Keratinocyte (primary cell): ENCODE measurements around the gene EXOC6B. TPM values are rescaled to one million over a fixed set of nuclear protein-coding genes. Genes with fewer than 3 reads are reported as not detected.

Source experiments
- DNase-seq: peaks from one replicate; pipeline ENCODE4 v3.0.0-alpha.2; 2011; ENCODE audit warnings: low read depth, missing footprints, low spot score
- FAIRE-seq: peaks from 2 replicates; lab custom pipeline; 2011; peaks lifted over from hg19 to GRCh38; lab: Jason Lieb, UNC
- H2AFZ ChIP-seq: 2 replicates; pipeline ENCODE4 v1.6.0; 2012; ENCODE audit warnings: low read length, control low read depth, inconsistent platforms; ENCODE audit not compliant: control insufficient read depth
- H3K27ac ChIP-seq: 2 replicates; pipeline ENCODE4 v1.5.1; 2011; ENCODE audit warnings: low read length; ENCODE audit not compliant: control insufficient read depth, insufficient read depth
- H3K27me3 ChIP-seq: 3 replicates; pipeline ENCODE4 v1.6.0; 2011; ENCODE audit warnings: low read length; ENCODE audit not compliant: control insufficient read depth, insufficient read depth; ENCODE audit errors: extremely low read depth
- H3K36me3 ChIP-seq, 2 experiments: 2 replicates in 1 of 2; 3 replicates in 1 of 2; pipeline ENCODE4 v1.5.1; 2011; ENCODE audit warnings: low read length in 2 of 2, mild to moderate bottlenecking in 1 of 2; ENCODE audit not compliant: control insufficient read depth in 2 of 2, insufficient read depth in 2 of 2; ENCODE audit errors: extremely low read depth in 1 of 2
- H3K4me1 ChIP-seq: 3 replicates; pipeline ENCODE4 v1.5.1; 2011; ENCODE audit warnings: low read length; ENCODE audit not compliant: control insufficient read depth, insufficient read depth; ENCODE audit errors: extremely low read depth
- H3K4me2 ChIP-seq: 3 replicates; pipeline ENCODE4 v1.6.0; 2011; ENCODE audit warnings: low read depth, low read length; ENCODE audit not compliant: control insufficient read depth, insufficient read depth; ENCODE audit errors: extremely low read depth
- H3K4me3 ChIP-seq, 3 experiments: fragments of 200-600 bp in 1 of 3; sonication (generic) in 1 of 3; 2 replicates in 2 of 3; 3 replicates in 1 of 3; pipeline ENCODE4 v1.5.1; 2011 to 2016; ENCODE audit warnings: low read length in 3 of 3, mild to moderate bottlenecking in 3 of 3, control low read depth in 2 of 3, inconsistent platforms in 1 of 3, low read depth in 1 of 3, mixed read lengths in 1 of 3, mixed run types in 1 of 3, moderate library complexity in 1 of 3; ENCODE audit not compliant: control insufficient read depth in 2 of 3, insufficient read depth in 2 of 3; ENCODE audit errors: extremely low read depth in 1 of 3
- H3K79me2 ChIP-seq: 2 replicates; pipeline ENCODE4 v1.6.0; 2012; ENCODE audit warnings: low read length; ENCODE audit not compliant: control insufficient read depth, insufficient read depth
- H3K9ac ChIP-seq: 3 replicates; pipeline ENCODE4 v1.6.0; 2011; ENCODE audit warnings: low read length; ENCODE audit not compliant: control insufficient read depth, insufficient read depth; ENCODE audit errors: extremely low read depth
- H3K9me1 ChIP-seq: 3 replicates; pipeline ENCODE4 v1.6.0; 2011; ENCODE audit warnings: low read length; ENCODE audit not compliant: control insufficient read depth, insufficient read depth; ENCODE audit errors: extremely low read depth
- H3K9me3 ChIP-seq: 2 replicates; pipeline ENCODE4 v1.5.1; 2012; ENCODE audit warnings: low read depth, low read length; ENCODE audit not compliant: control insufficient read depth
- H4K20me1 ChIP-seq: 3 replicates; pipeline ENCODE4 v1.6.0; 2011; ENCODE audit warnings: low read length; ENCODE audit not compliant: control insufficient read depth, insufficient read depth; ENCODE audit errors: extremely low read depth
- EZH2 ChIP-seq: IDR thresholded peaks from one replicate; pipeline ENCODE4 v1.6.1; 2012; ENCODE audit warnings: inconsistent platforms, mild to moderate bottlenecking, low read length, moderate library complexity
- dilution Hi-C: fragments of 300-500 bp; cut with MboI; formaldehyde crosslinking; loops from one replicate; pipeline ENCODE4 v1.7.0; 2020; ENCODE audit warnings: low sequenced_read_pairs; ENCODE audit not compliant: extremely low pct_ligation_motif_present
- polyA plus RNA-seq, 5 experiments: library from polyadenylated mRNA; depleted of rRNA in 3 of 5; stranded (reverse) in 3 of 5; stranded (forward) in 1 of 5; unstranded in 1 of 5; fragments of >200 nt; gene quantifications; 1 replicate in 1 of 5; 2 replicates in 3 of 5; 3 replicates in 1 of 5; pipeline versions ENCODE4 v1.2.1 to v1.2.3, GENCODE V29; 2011 to 2012; ENCODE audit warnings: missing spikeins in 2 of 5, low read depth in 1 of 5, low replicate concordance in 1 of 5
- TF ChIP-seq, protein P1 (sequence below), 3 experiments: IDR thresholded peaks in 1 of 3; conservative IDR thresholded peaks in 1 of 3; optimal IDR thresholded peaks in 1 of 3; 2 replicates in 2 of 3; 3 replicates in 1 of 3; pipeline versions ENCODE3 to v1.5.1; 2011; ENCODE audit warnings: low read length in 3 of 3, mild to moderate bottlenecking in 3 of 3, moderate library complexity in 2 of 3, control low read depth in 1 of 3, inconsistent platforms in 1 of 3; ENCODE audit not compliant: insufficient read depth in 2 of 3; ENCODE audit errors: extremely low read depth in 1 of 3

EXOC6B gene
- polyA plus RNA-seq, 1 donor (not counting 4 experiments of a cell fraction or from before 2014, with no cell fraction given), result 37.3 TPM

DNA sequence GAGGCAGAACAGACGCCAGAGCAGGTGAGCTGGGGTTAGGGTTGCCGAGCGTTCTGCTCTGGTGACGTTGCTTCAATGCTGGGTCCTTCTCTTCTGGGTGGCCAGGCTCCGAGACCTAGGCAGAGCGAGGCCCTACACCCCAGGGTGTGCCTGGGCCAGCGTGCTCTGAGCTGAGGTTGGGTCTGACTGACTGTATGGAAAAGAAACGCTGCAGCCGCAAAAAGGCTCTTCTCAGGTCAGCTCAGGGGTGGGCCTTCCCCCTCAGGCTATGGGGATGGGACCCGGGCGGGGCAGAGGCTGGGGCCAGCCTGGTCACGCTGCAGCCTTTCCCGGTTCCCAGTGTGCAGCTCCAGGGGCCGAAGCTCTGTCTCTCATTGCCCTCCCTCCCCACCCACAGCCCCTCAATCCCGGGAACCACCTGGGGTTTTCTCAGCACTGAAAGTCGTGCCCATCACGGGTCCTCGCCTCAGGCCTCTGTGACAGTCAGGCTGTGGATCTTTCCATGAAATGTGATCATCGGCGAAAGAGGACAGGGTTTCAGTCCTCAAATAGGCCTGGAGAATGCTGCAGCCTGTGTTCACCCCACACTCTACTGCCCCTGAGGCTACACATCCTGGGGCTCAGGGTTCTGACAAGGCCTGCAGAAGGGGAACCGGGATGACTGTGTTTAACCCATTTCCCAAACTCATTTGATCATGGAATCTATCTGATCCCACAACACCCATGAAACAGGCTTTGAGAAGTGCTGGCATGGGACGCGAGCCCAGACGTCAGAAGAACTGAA, 697.6 kb downstream of the EXOC6B start:
- Histone ChIP-seq H3K9me3 (no peaks in the 10 kb centered on the region), H4K20me1 (no peaks in the 10 kb centered on the region), H3K79me2 (no peaks in the 10 kb centered on the region), H3K36me3 (no peaks in the 10 kb centered on the region), H3K27me3 (no peaks in the 10 kb centered on the region), H3K4me3 (no peak overlapping the region), H3K27ac (no peak overlapping the region), H3K9me1 (no peaks in the 10 kb centered on the region), H3K9ac (no peak overlapping the region), H3K4me1 (peaks cover 12% of the 10 kb centered on the region), H3K4me2 (no peak overlapping the region), H2AFZ (no peak overlapping the region)
- FAIRE-seq, result no peak
- DNase-seq, result no peak
- TF ChIP-seq, protein P1, sequence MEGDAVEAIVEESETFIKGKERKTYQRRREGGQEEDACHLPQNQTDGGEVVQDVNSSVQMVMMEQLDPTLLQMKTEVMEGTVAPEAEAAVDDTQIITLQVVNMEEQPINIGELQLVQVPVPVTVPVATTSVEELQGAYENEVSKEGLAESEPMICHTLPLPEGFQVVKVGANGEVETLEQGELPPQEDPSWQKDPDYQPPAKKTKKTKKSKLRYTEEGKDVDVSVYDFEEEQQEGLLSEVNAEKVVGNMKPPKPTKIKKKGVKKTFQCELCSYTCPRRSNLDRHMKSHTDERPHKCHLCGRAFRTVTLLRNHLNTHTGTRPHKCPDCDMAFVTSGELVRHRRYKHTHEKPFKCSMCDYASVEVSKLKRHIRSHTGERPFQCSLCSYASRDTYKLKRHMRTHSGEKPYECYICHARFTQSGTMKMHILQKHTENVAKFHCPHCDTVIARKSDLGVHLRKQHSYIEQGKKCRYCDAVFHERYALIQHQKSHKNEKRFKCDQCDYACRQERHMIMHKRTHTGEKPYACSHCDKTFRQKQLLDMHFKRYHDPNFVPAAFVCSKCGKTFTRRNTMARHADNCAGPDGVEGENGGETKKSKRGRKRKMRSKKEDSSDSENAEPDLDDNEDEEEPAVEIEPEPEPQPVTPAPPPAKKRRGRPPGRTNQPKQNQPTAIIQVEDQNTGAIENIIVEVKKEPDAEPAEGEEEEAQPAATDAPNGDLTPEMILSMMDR (optimal IDR thresholded peaks at IDR 0.05 in 1 of 3, IDR thresholded peaks at IDR 0.05 in 1 of 3, conservative IDR thresholded peaks at IDR 0.05 in 1 of 3; ENCODE audit: extremely low read depth in 1 of 3, insufficient read depth in 2 of 3, low read length in 3 of 3), result no peak
- TF ChIP-seq EZH2, result no peak
- dilution Hi-C loops, result no loop called here

DNA sequence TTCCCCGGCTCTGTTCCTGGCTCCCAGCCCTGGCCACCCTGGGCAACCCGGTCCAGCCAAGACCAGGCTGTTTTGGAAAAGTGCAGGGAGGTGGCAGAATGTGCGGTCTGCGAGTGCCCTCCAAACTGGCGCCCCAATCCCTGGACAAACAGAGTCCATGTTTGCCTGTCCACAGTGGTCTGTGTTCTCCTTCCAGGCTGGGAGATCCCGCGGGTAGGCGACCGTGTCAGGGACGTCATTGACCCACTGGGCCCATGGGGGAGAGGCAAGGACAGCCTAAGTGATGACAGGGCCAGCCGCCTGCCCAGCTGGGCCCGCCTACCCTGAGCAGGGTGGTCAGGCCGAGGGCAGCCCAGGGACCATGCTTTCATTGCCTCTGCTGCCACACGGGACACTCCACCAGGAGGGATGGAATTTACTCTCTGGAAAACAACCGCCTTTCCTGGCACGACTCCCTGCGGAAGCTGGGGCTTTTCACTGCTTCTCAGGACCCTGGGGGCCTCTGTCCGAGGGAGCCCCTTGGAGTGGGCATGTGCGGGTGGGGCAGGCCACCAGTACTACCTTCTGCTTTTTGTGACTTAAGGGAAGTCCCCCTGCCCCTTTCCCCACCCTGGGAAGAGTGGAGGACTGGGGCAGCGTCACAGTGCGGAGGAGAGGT, 698.3 kb downstream of the EXOC6B start:
- no peaks in the 10 kb centered on the region for H4K20me1 ChIP-seq
- no peak overlapping the region for H3K4me2 ChIP-seq
- DNase-seq (no peak), FAIRE-seq (no peak)
- dilution Hi-C loops, result no loop called here
- H3K27me3 ChIP-seq, result no peaks in the 10 kb centered on the region
- H3K27ac ChIP-seq, result no peak overlapping the region
- TF ChIP-seq EZH2, result no peak
- TF ChIP-seq, protein P1 (optimal IDR thresholded peaks at IDR 0.05 in 1 of 3, IDR thresholded peaks at IDR 0.05 in 1 of 3, conservative IDR thresholded peaks at IDR 0.05 in 1 of 3; ENCODE audit: extremely low read depth in 1 of 3, insufficient read depth in 2 of 3, low read length in 3 of 3), result no peak
- H3K79me2 ChIP-seq, result no peaks in the 10 kb centered on the region
- no peaks in the 10 kb centered on the region for H3K9me1 ChIP-seq
- H2AFZ ChIP-seq, result no peak overlapping the region
- H3K9me3 ChIP-seq, result no peaks in the 10 kb centered on the region
- no peak overlapping the region for H3K4me3 ChIP-seq
- no peak overlapping the region for H3K9ac ChIP-seq
- H3K36me3 ChIP-seq, result no peaks in the 10 kb centered on the region
- H3K4me1 ChIP-seq, result peaks cover 12% of the 10 kb centered on the region
